DMS153 treated with DMSO at 0.1 percent for 48 hours (cell line): ENCODE data around the gene SPN.
"Not testable (repeated sequence)": the region's sequence is repeated elsewhere in the genome, so short reads cannot be mapped to it uniquely, and the experiment has no call there.

Experiments used
- DNase-seq: peaks from one replicate; lab custom pipeline; 2025; ENCODE audit not compliant: unreplicated experiment; lab: John Stamatoyannopoulos, UW

The SPN gene

GRCh38 chr16:29699324-29700219, 36.5 kb downstream of the SPN start:
- DNase-seq = no peak

- peak; percentile 35 for DNase-seq
Observed at GRCh38 chr16:29700253-29700987, 37.4 kb downstream of the SPN start.

- DNase-seq = no peak
Observed at GRCh38 chr16:29701214-29701555, 38.1 kb downstream of the SPN start.

GRCh38 chr16:29702269-29702668, 39.2 kb downstream of the SPN start:
- DNase-seq = no peak

GRCh38 chr16:29705030-29705429, 42.0 kb downstream of the SPN start:
- DNase-seq = no peak

GRCh38 chr16:29707160-29707559, 44.1 kb downstream of the SPN start:
- not testable (repeated sequence) for DNase-seq

GRCh38 chr16:29708917-29709600, 46.0 kb downstream of the SPN start:
- DNase-seq = no peak

GRCh38 chr16:29709657-29710056, 46.6 kb downstream of the SPN start:
- not testable (repeated sequence) for DNase-seq

- DNase-seq = peak; percentile 10
Observed at GRCh38 chr16:29710227-29711219, 47.5 kb downstream of the SPN start.

- DNase-seq = no peak
Observed at GRCh38 chr16:29712809-29713208, 49.8 kb downstream of the SPN start.

GRCh38 chr16:29714396-29714795, 51.3 kb downstream of the SPN start:
- DNase-seq = no peak

GRCh38 chr16:29714972-29715371, 51.9 kb downstream of the SPN start:
- DNase-seq = no peak

- DNase-seq = no peak
Observed at GRCh38 chr16:29717113-29717512, 54.1 kb downstream of the SPN start.

- DNase-seq = no peak
Observed at GRCh38 chr16:29719063-29719462, 56.0 kb downstream of the SPN start.
